NB4 (cell line): Measurements from ENCODE around the gene DRD2.

Source experiments
- DNase-seq: peaks from one replicate; pipeline ENCODE4 v3.0.0; 2010; ENCODE audit warnings: low read depth
- H3K4me3 ChIP-seq: one replicate; pipeline ENCODE4 v1.5.1; 2011; ENCODE audit warnings: mild to moderate bottlenecking, low read depth, low read length, moderate library complexity
- MYC ChIP-seq: IDR thresholded peaks from 2 replicates; pipeline ENCODE4 v1.6.1; 2011; ENCODE audit warnings: low read depth, low read length
- POLR2A ChIP-seq: IDR thresholded peaks from 2 replicates; pipeline ENCODE4 v1.6.1; 2011; ENCODE audit warnings: mild to moderate bottlenecking; ENCODE audit not compliant: insufficient read length; ENCODE audit errors: extremely low read depth
- TF ChIP-seq, protein P1 (sequence below): IDR thresholded peaks from one replicate; pipeline ENCODE4 v1.5.1; 2012; ENCODE audit warnings: low read depth, low read length
- TF ChIP-seq, protein P2 (sequence below): IDR thresholded peaks from 2 replicates; pipeline ENCODE4 v1.6.1; 2011; ENCODE audit warnings: low read depth, low read length

Gene DRD2

DNA sequence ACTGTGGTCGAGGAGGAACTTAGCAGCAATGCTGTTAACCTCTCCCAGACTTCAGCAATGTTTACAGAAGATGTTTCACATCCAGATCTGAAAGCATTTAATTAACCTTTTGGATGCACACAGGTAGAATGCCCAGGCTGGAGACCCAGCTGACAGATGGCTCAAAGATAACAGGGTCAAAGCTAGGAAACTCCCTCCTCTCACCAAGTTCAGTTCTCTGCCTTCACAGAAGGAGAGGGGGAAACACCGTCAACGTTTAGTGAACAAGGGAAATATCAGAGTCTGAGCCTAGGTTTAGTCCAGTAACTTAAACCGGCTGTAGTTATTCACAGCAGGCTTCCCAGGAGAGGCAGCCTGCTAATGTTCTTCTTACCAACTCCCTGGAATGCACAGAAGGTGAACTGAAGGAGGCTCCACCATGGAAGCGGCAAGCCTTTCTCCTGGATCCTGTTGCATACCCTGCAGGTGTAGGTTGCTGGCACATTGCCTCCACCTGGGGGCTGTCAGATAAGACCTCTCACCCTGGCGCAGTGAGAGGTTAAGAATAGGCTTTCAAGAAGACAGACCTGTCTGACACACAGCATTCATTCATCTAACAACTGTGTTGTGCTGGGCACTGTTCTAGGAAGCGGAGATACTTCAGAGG lies 111.1 kb downstream of the DRD2 start:
- TF ChIP-seq, protein P1, sequence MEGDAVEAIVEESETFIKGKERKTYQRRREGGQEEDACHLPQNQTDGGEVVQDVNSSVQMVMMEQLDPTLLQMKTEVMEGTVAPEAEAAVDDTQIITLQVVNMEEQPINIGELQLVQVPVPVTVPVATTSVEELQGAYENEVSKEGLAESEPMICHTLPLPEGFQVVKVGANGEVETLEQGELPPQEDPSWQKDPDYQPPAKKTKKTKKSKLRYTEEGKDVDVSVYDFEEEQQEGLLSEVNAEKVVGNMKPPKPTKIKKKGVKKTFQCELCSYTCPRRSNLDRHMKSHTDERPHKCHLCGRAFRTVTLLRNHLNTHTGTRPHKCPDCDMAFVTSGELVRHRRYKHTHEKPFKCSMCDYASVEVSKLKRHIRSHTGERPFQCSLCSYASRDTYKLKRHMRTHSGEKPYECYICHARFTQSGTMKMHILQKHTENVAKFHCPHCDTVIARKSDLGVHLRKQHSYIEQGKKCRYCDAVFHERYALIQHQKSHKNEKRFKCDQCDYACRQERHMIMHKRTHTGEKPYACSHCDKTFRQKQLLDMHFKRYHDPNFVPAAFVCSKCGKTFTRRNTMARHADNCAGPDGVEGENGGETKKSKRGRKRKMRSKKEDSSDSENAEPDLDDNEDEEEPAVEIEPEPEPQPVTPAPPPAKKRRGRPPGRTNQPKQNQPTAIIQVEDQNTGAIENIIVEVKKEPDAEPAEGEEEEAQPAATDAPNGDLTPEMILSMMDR: no peak
- TF ChIP-seq, protein P2, sequence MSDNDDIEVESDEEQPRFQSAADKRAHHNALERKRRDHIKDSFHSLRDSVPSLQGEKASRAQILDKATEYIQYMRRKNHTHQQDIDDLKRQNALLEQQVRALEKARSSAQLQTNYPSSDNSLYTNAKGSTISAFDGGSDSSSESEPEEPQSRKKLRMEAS: no peak
- TF ChIP-seq MYC (no peak), POLR2A (no peak)
- no peak overlapping the region for H3K4me3 ChIP-seq
- no peak for DNase-seq

DNA sequence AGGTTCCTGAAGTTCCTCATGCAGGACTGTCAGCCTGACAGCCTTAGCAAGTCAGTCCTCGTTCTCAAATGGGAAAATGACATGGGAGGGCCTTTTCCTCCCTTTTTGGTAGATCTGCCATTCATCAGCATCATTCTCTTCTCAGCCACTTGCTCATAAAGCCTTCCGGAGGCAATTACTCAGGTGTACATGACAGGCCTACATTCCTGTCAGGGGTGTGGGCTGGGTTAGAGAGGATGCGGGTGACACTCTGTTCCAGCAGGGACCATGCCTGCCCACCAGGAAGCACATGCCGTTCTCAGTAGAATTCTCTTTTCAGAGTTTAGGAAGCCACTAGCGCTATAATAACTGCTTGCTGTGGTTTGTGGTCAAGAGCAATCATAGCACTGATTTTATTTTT lies 111.8 kb downstream of the DRD2 start:
- H3K4me3 ChIP-seq: no peak overlapping the region
- TF ChIP-seq POLR2A (no peak), MYC (no peak)
- TF ChIP-seq, protein P2: no peak
- TF ChIP-seq, protein P1: no peak
- DNase-seq: no peak
